Choroid plexus epithelial cell (primary cell): ENCODE data around the gene SPRY4.

ENCODE experiments used
- DNase-seq: peaks from one replicate; pipeline ENCODE4 v3.0.0-alpha.2; 2010; ENCODE audit warnings: low read depth
- H3K4me3 ChIP-seq: 2 replicates; pipeline ENCODE4 v1.5.1; 2011; ENCODE audit warnings: low read depth, mild to moderate bottlenecking, control low read depth, low read length, moderate library complexity
- TF ChIP-seq, protein P1 (sequence below): conservative IDR thresholded peaks from 2 replicates; pipeline ENCODE4 v1.5.1; 2011; ENCODE audit warnings: low read depth, mild to moderate bottlenecking, control low read depth, inconsistent platforms, low read length, moderate library complexity

The SPRY4 gene

DNA sequence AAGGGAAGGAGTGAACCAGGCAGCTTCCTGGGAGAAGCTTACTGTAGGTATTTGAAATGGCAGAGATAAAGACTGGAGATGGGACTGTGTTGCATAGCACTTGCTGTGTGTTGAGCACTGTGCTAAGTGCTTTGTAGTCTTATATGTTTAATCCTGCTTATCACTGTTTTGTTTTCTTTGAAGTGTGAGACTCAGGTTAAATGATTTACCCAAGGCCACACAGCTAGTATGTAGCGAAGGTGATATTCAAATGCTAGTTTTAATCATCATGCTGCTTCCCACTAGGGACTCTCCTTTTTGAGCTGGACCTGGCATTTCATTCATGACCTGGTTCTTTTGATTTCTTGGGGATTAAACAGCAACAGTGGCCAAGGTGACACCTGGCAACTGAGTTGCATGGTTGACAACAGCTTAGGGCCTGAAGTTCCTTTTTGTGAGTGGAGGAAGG lies 35.3 kb upstream of the SPRY4 start:
- TF ChIP-seq, protein P1, sequence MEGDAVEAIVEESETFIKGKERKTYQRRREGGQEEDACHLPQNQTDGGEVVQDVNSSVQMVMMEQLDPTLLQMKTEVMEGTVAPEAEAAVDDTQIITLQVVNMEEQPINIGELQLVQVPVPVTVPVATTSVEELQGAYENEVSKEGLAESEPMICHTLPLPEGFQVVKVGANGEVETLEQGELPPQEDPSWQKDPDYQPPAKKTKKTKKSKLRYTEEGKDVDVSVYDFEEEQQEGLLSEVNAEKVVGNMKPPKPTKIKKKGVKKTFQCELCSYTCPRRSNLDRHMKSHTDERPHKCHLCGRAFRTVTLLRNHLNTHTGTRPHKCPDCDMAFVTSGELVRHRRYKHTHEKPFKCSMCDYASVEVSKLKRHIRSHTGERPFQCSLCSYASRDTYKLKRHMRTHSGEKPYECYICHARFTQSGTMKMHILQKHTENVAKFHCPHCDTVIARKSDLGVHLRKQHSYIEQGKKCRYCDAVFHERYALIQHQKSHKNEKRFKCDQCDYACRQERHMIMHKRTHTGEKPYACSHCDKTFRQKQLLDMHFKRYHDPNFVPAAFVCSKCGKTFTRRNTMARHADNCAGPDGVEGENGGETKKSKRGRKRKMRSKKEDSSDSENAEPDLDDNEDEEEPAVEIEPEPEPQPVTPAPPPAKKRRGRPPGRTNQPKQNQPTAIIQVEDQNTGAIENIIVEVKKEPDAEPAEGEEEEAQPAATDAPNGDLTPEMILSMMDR: no peak
- H3K4me3 ChIP-seq: no peak overlapping the region
- no peak for DNase-seq

DNA sequence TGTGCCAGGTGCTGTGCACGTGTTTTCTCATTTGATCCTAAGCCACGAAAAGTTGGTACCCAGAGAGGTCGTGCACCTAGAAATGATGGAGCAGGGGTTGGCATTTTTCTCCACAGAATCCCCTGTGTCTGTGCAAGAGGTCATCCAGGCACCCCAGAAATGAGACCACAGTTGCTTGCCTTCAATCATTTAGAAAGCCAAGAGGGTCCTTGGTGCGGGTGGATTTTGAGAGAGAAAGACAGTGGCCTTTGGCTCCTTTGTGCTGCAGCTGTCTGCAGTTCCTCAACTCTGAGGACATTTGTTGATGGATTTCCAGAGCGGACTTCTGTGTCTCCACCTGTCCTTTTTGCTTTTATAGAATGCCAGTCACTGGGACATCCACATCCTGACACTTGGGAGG lies 33.8 kb upstream of the SPRY4 start:
- H3K4me3 ChIP-seq: no peak overlapping the region
- TF ChIP-seq, protein P1: no peak
- DNase-seq: no peak

DNA sequence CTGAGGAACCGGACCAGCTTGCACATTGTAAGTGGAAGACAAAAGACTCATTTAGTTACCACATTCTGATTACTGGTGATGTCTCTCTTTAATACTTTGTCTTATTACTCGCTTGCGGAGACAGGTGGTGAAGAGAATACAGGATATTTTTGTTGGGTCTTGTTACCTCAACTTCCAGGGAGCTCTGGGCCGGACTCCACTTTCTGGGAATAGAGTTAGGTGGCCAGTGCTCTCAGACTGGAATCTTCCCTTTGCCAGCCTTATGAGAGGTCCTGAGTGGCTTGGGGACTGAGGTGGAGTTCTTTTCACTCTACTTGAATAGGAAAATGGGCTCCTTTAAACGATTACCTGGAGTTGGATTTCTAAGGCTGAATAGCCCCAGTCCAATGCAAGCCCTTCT lies 33.3 kb upstream of the SPRY4 start:
- TF ChIP-seq, protein P1: no peak
- no peak overlapping the region for H3K4me3 ChIP-seq

DNA sequence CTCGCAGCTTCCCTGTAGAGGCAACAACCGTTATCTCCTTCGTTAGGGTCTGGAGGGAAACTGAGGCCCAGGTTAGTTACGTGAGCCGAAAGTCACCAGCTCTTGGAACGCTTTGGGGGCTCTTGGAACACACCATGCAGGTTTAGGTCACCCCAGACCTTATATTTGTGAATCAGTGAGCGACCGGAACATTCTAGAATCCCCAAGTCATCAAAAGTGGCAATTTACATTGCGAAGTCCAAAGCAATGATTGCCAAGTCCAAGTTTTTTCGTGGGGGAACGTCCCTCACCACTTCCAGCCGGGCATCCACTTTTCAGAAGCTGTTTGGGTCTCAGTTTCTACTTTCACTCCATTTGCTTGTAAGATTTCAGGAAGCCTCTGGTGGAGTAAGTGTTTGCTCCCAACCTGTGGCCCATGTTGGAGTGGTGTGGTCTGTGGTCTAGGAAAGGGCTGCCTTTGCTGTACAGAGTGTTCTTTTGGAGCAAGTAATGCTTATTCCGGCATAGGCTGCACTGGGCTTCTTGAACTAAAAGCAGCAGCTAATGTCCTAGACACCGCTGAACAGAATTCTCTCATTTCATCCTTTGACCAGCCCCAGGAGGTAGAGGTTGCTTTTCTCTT lies 32.8 kb upstream of the SPRY4 start:
- TF ChIP-seq, protein P1: no peak
- H3K4me3 ChIP-seq: peak overlapping the region; percentile 65
- DNase-seq: peak; percentile 74

More for the DNA sequence above, 33.3 kb upstream of the SPRY4 start:
- no peak for DNase-seq

DNA sequence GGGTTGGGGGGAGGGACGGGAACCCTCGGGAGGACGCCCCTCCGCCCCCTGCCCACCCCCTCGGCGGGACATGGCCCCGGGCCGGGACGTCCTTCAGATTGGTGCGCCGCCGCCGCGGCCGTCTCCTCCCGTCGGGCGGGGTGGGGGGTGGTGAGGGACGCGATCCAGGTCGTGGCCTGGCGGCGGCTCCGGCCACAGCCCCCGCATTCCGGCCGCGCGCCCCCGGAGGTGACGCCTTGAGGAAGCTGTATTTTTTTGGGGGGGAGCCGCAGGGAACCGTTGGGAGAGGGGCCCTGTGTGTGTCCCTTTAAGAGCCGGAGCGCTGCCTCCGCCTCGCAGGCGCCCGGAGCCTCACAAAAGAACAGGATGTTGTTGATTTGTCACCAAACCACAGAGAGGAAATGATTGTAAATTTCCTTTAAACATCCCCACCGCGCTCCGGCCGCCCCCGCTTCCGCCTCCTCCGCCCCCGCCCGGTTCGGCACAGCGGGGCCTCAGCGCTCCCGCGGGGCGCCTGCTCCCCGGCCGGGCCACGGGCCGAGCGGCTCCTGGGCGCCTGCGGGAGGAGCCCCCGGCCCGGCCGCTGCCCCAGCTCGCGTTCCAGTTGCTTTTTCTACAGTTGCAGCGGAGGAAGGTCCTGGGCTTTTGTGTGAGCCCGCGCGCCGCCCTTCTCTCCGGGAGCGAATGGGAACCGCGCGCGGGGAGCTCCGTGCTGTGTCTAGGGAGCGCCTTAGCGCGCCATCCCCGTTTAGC lies 32.1 kb upstream of the SPRY4 start:
- DNase-seq: peak; percentile 94
- TF ChIP-seq, protein P1: no peak
- H3K4me3 ChIP-seq: peak overlapping the region; percentile 65

DNA sequence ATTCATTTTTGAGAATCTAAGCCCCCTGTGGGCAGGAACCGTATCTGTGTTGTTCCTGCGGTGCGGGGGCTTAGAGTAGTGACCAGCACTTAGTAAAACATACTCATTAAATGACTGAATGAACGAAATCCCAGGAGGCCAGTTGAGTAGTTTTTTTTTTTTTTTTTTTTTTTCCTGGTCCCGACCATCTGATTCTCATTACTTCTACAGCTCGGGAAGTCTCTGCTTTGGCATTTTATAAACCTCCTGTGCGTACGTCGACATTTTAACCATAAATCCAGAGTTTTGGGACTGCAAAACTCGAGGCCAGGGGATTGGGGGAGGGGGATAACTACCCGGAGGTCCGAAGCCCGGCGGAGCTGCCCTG lies 31.5 kb upstream of the SPRY4 start:
- peak; percentile 75 for DNase-seq
- H3K4me3 ChIP-seq: peak overlapping the region; percentile 65
- TF ChIP-seq, protein P1: no peak
